Right renal cortex interstitium (tissue), 3 donors: ENCODE results near the gene SPINT1. TPM values are rescaled to one million over a fixed set of nuclear protein-coding genes. Genes with fewer than 3 reads are reported as not detected.

Source experiments
- polyA plus RNA-seq, 3 donors: library from polyadenylated mRNA; unstranded; fragments of 120-200 nt; gene quantifications; one replicate each; pipeline ENCODE4 v1.2.1, GENCODE V29; 2013; ENCODE audit not compliant: insufficient read length in 3 of 3

SPINT1 gene
- polyA plus RNA-seq, 3 donors, result 60.3 to 71.1 (median 70.0) TPM

Other genes with a start within 250 kb of the SPINT1 start
- gene KNL1, start 249.8 kb upstream of the SPINT1 start, polyA plus RNA-seq, result 10 to 100 TPM; 17.3 to 21.4 (median 18.6) TPM
- 10 to 100 TPM; 13.3 to 17.7 (median 14.9) TPM for gene RAD51, start 148.9 kb upstream of the SPINT1 start, polyA plus RNA-seq
- 10 to 100 TPM; 35.4 to 39.2 (median 38.7) TPM for gene RMDN3, start 88.8 kb upstream of the SPINT1 start, polyA plus RNA-seq
- 10 to 100 TPM; 31.9 to 44.8 (median 36.3) TPM for gene GCHFR, start 80.0 kb upstream of the SPINT1 start, polyA plus RNA-seq
- gene C15orf62, start 74.1 kb upstream of the SPINT1 start, polyA plus RNA-seq, result 1 to 10 TPM; 1.7 to 1.9 (median 1.9) TPM
- 10 to 100 TPM; 25.7 to 27.9 (median 26.0) TPM for gene ZFYVE19, start 37.0 kb upstream of the SPINT1 start, polyA plus RNA-seq
- 10 to 100 TPM; 38.1 to 40.6 (median 38.5) TPM for gene DNAJC17, start 36.6 kb upstream of the SPINT1 start, polyA plus RNA-seq
- gene PPP1R14D, start 15.3 kb upstream of the SPINT1 start, polyA plus RNA-seq, result under 1 TPM; 0.22 to 0.47 (median 0.42) TPM
- 1 to 10 TPM; 1.4 to 1.7 (median 1.4) TPM for gene RHOV, start 30.2 kb downstream of the SPINT1 start, polyA plus RNA-seq
- gene VPS18, start 50.4 kb downstream of the SPINT1 start, polyA plus RNA-seq, result 10 to 100 TPM; 15.9 to 17.7 (median 16.3) TPM
- gene DLL4, start 85.3 kb downstream of the SPINT1 start, polyA plus RNA-seq, result 1 to 10 TPM; 6.6 to 9.1 (median 8.5) TPM
- 1 to 10 TPM; 2.5 to 3.9 (median 3.4) TPM for gene CHAC1, start 109.4 kb downstream of the SPINT1 start, polyA plus RNA-seq